ENCODE measurements around the gene AQP12B. TPM values are rescaled to one million over a fixed set of nuclear protein-coding genes. Genes with fewer than 3 reads are reported as not detected.

Gene AQP12B
- total and polyA plus RNA-seq, 10 of the 15 experiments (the other 5 are each of a cell fraction or from before 2014, with no cell fraction given), result not detected

GRCh38 chr2:240646176-240646899 lies 36.3 kb downstream of the AQP12B start:
- intact Hi-C loops (cut with micrococcal nuclease; ENCODE audit: unreplicated experiment), result no loop called here
- no peak for DNase-seq (ENCODE audit: low read depth, low spot score)
- ATAC-seq, result no peak

DNA sequence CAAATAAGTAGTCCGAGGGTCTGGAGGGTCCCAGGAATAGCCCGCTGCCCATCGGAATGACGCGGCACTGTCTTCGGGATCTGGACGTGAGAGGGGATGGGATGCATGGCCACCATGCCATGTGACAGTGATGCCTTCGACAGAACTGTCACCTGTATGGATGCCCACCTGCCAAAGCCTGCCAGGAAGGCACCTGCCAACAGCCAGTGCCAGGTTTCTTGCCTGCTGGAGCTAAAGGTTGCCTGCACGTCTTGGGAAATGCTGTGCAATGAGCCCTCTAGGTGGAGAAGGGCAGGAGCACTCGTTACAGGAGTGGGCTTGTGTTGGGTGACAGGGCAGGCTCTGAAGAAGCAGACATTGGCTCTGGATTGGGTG lies 36.9 kb downstream of the AQP12B start:
- Histone ChIP-seq H3K36me3 (ENCODE audit: control insufficient read depth in 2 of 2, insufficient read depth in 2 of 2, low read length in 1 of 2) (no peaks in the 10 kb centered on the region), H3K4me1 (ENCODE audit: control insufficient read depth, insufficient read depth, low read length) (no peaks in the 10 kb centered on the region), H4K20me1 (ENCODE audit: control insufficient read depth, insufficient read depth) (no peaks in the 10 kb centered on the region), H3K9me3 (replicated peaks; ENCODE audit: control insufficient read depth, insufficient read depth, low read length) (no peaks in the 10 kb centered on the region; the same call in 2 of the 3 replicates), H3K9ac (ENCODE audit: control insufficient read depth, insufficient read depth, low read length) (no peak overlapping the region), H3K27me3 (replicated peaks in 1 of 2; ENCODE audit: control insufficient read depth in 2 of 2, insufficient read depth in 2 of 2, low read length in 1 of 2) (peaks cover 0 to 3% of the 10 kb centered on the region in 2 experiments; a peak in 2 of 4 replicates), H3K27ac (ENCODE audit: control insufficient read depth, insufficient read depth) (no peak overlapping the region), H3K4me2 (ENCODE audit: control insufficient read depth, insufficient read depth) (no peak overlapping the region), H3K79me2 (ENCODE audit: control insufficient read depth, insufficient read depth, low read length) (no peaks in the 10 kb centered on the region), H2AFZ (ENCODE audit: control insufficient read depth, low read depth, low read length) (no peak overlapping the region), H3K4me3 (no peak overlapping the region)
- BruUV-seq (replicated peaks), result no TSS peak
- ChIA-PET CTCF (no interaction called here), RAD21 (ENCODE audit: unreplicated experiment) (no interaction called here), POLR2A (no interaction called here), SMC1A (ENCODE audit: uncharacterized antibody, unreplicated experiment) (no interaction called here)
- DNase-seq (ENCODE audit: low read depth, low spot score) (no peak), FAIRE-seq (no peak), ATAC-seq (no peak)
- in situ Hi-C loops (cut with MboI), result no loop called here
- TF ChIP-seq POU2F2 (IDR thresholded peaks at IDR 0.05; ENCODE audit: borderline replicate concordance, low read depth, low read length), result no peak
- no peak for TF ChIP-seq MYC (IDR thresholded peaks at IDR 0.05; ENCODE audit: insufficient read depth, insufficient read length, insufficient replicate concordance, low read length, severe bottlenecking)
- TF ChIP-seq KAT2A (conservative IDR thresholded peaks at IDR 0.05; ENCODE audit: control insufficient read depth, low read depth, low read length), result no peak
- TF ChIP-seq MXI1 (IDR thresholded peaks at IDR 0.05; ENCODE audit: low read depth, low read length), result no peak
- no peak for TF ChIP-seq STAT3 (IDR thresholded peaks at IDR 0.05; ENCODE audit: low read depth, low read length)
- no peak for TF ChIP-seq CHD2 (IDR thresholded peaks at IDR 0.05; ENCODE audit: borderline replicate concordance, low read depth, low read length)
- no peak for TF ChIP-seq NR2C2 (IDR thresholded peaks at IDR 0.05; ENCODE audit: borderline replicate concordance, control insufficient read depth, insufficient read length, low read depth)
- no peak for TF ChIP-seq NFXL1 (IDR thresholded peaks at IDR 0.05; ENCODE audit: borderline replicate concordance)
- WGBS (ENCODE audit: insufficient coverage, insufficient replicate concordance, low lambda C conversion rate, missing lambda C conversion rate), result 46% methylated on average over 10 of the region's 10 CpGs
- intact Hi-C loops (cut with micrococcal nuclease; ENCODE audit: unreplicated experiment), result no loop called here

More at GRCh38 chr2:240646176-240646899, 36.3 kb downstream of the AQP12B start:
- no peak for FAIRE-seq
- TF ChIP-seq YBX1 (IDR thresholded peaks at IDR 0.05) (no peak), CREB1 (IDR thresholded peaks at IDR 0.05; ENCODE audit: low read depth) (peak; percentile 52; the same call in 1 of the 2 replicates)
- Histone ChIP-seq H4K20me1 (ENCODE audit: control insufficient read depth, insufficient read depth) (no peaks in the 10 kb centered on the region), H3K9me3 (replicated peaks; ENCODE audit: control insufficient read depth, insufficient read depth, low read length) (peaks cover 2% of the 10 kb centered on the region; the same call in 2 of the 3 replicates), H3K36me3 (ENCODE audit: control insufficient read depth in 2 of 2, insufficient read depth in 2 of 2, low read length in 1 of 2) (no peaks in the 10 kb centered on the region), H3K4me3 (no peak overlapping the region), H3K4me2 (ENCODE audit: control insufficient read depth, insufficient read depth) (no peak overlapping the region), H3K79me2 (ENCODE audit: control insufficient read depth, insufficient read depth, low read length) (no peaks in the 10 kb centered on the region), H3K9ac (ENCODE audit: control insufficient read depth, insufficient read depth, low read length) (no peak overlapping the region), H2AFZ (ENCODE audit: control insufficient read depth, low read depth, low read length) (no peak overlapping the region), H3K27me3 (replicated peaks in 1 of 2; ENCODE audit: control insufficient read depth in 2 of 2, insufficient read depth in 2 of 2, low read length in 1 of 2) (peaks cover 0 to 5% of the 10 kb centered on the region in 2 experiments), H3K4me1 (ENCODE audit: control insufficient read depth, insufficient read depth, low read length) (no peaks in the 10 kb centered on the region), H3K27ac (ENCODE audit: control insufficient read depth, insufficient read depth) (no peak overlapping the region)
- ChIA-PET RAD21 (ENCODE audit: unreplicated experiment) (no interaction called here), CTCF (no interaction called here), POLR2A (no interaction called here), SMC1A (ENCODE audit: uncharacterized antibody, unreplicated experiment) (no interaction called here)
- in situ Hi-C loops (cut with MboI), result no loop called here
- WGBS (ENCODE audit: insufficient coverage, insufficient replicate concordance, low lambda C conversion rate, missing lambda C conversion rate), result 63% methylated on average over 36 of the region's 36 CpGs
- BruUV-seq (replicated peaks), result no TSS peak
